BLaER1 treated with 17β-estradiol and CSF1 and Interleukin-3, amounts not matched to agents 10 nM and 100 nM (cell line): Measurements from ENCODE around the gene MRPL48.
"Not testable (repeated sequence)": the region's sequence is repeated elsewhere in the genome, so short reads cannot be mapped to it uniquely, and the experiment has no call there.

Experiments used
- H3K27ac ChIP-seq, 11 experiments: shearing (Covaris generic); formaldehyde crosslinking; 2 replicates each; pipeline ENCODE4 v1.8.1; 2022
- H3K27me3 ChIP-seq, 11 experiments: shearing (Covaris generic); formaldehyde crosslinking; 2 replicates each; pipeline ENCODE4 v1.8.1; 2022
- H3K36me3 ChIP-seq, 11 experiments: shearing (Covaris generic); formaldehyde crosslinking; 2 replicates each; pipeline ENCODE4 v1.8.1; 2022
- H3K4me1 ChIP-seq, 10 experiments: shearing (Covaris generic); formaldehyde crosslinking; 2 replicates each; pipeline ENCODE4 v1.8.1; 2022
- H3K4me2 ChIP-seq, 11 experiments: shearing (Covaris generic); formaldehyde crosslinking; 2 replicates each; pipeline ENCODE4 v1.8.1; 2022
- H3K4me3 ChIP-seq, 10 experiments: shearing (Covaris generic); formaldehyde crosslinking; 2 replicates each; pipeline ENCODE4 v1.8.1; 2022
- H3K9ac ChIP-seq, 11 experiments: shearing (Covaris generic); formaldehyde crosslinking; 2 replicates each; pipeline ENCODE4 v1.8.1; 2022
- H3K9me3 ChIP-seq, 11 experiments: shearing (Covaris generic); formaldehyde crosslinking; replicated peaks in 1 of 11; 2 replicates each; pipeline ENCODE4 v1.8.1; 2022
- H4K20me1 ChIP-seq, 11 experiments: shearing (Covaris generic); formaldehyde crosslinking; 2 replicates each; pipeline ENCODE4 v1.8.1; 2022
- Cebpa-rat ChIP-seq, 11 experiments: shearing (Covaris generic); IDR thresholded peaks; 2 replicates each; pipeline ENCODE4 v1.8.1; 2022

The MRPL48 gene

GRCh38 chr11:73784080-73784634, 3.5 kb upstream of the MRPL48 start:
- H3K4me1 ChIP-seq: peaks cover 13 to 27% (median 21%) of the 10 kb centered on the region in 10 experiments
- no peaks in the 10 kb centered on the region for H3K27me3 ChIP-seq
- H3K9ac ChIP-seq: 0 out of 22 replicates have a peak overlapping the region, but pooled peaks of 1 of the 11 experiments have one; percentile 27
- 0 out of 22 replicates have a peak overlapping the region, but pooled peaks of 1 of the 11 experiments have one; percentile 8 for H3K4me2 ChIP-seq
- no peaks in the 10 kb centered on the region for H3K36me3 ChIP-seq
- no peak for TF ChIP-seq Cebpa-rat (IDR thresholded peaks at IDR 0.05)
- H3K4me3 ChIP-seq: no peak overlapping the region
- H3K9me3 ChIP-seq: no peaks in the 10 kb centered on the region
- H3K27ac ChIP-seq: no peak overlapping the region
- H4K20me1 ChIP-seq: no peaks in the 10 kb centered on the region

- TF ChIP-seq Cebpa-rat (IDR thresholded peaks at IDR 0.05): no peak
- H3K36me3 ChIP-seq: no peaks in the 10 kb centered on the region
- peaks cover 16 to 30% (median 24%) of the 10 kb centered on the region in 10 experiments for H3K4me1 ChIP-seq
- no peaks in the 10 kb centered on the region for H3K9me3 ChIP-seq
- no peaks in the 10 kb centered on the region for H4K20me1 ChIP-seq
- 0 out of 22 replicates have a peak overlapping the region, but pooled peaks of 1 of the 11 experiments have one; percentile 27 for H3K9ac ChIP-seq
- no peak overlapping the region for H3K4me3 ChIP-seq
- no peaks in the 10 kb centered on the region for H3K27me3 ChIP-seq
- H3K27ac ChIP-seq: no peak overlapping the region
- H3K4me2 ChIP-seq: no peak overlapping the region
Measured at GRCh38 chr11:73784734-73785133, 2.9 kb upstream of the MRPL48 start.

DNA sequence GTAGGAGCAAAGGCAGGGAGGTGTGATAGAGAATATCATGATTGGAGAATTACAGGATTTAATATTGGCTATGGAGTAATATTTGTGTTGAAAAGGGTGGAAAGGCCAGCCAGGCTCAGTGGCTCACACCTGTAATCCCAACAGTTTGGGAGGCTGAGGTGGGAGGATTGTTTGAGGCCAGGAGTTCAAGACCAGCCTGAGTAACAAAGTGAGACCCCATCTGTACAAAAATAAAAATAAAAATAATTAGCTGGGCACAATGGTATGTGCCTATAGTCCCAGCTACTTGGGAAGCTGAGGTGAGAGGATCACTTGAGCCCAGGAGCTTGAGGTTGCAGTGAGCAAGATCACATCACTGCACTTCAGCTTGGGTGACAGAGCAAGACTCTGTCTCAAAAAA, 2.2 kb upstream of the MRPL48 start:
- not testable (repeated sequence) for H4K20me1 ChIP-seq, H3K4me2 ChIP-seq, H3K27me3 ChIP-seq, H3K9ac ChIP-seq, H3K27ac ChIP-seq, H3K36me3 ChIP-seq, H3K9me3 ChIP-seq, H3K4me3 ChIP-seq
- peaks cover 16 to 23% (median 18%) of the 10 kb centered on the region in 10 experiments for H3K4me1 ChIP-seq

DNA sequence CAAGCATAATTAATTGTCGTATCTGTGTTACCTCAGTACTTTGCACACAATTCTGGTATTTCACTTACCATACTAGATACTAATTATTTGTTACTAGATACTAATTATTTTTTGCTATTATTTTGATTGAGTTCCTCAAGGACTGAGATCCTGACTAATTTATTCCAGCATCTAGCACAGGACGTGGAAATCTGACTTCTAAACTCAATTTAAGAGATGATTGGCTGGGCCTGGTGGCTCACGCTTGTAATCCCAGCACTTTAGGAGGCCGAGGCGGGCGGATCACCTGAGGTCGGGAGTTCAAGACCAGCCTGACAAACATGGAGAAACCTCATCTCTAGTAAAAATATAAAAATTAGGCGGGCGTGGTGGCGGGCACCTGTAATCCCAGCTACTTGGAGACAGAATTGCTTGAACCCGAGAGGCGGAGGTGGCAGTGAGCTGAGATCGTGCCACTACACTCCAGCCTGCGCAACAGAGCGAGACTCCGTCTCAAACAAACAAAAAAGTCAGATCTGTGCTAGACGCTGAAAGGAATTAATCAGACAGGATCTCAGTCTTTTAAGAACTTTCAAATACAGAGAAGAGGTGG, 527 bp upstream of the MRPL48 start:
- peaks cover 0 to 12% (median 9%) of the 10 kb centered on the region in 11 experiments; a peak in 11 of 22 replicates for H3K36me3 ChIP-seq
- H3K9me3 ChIP-seq: no peaks in the 10 kb centered on the region
- H3K9ac ChIP-seq: peak overlapping the region; percentile 80 to 97 (median 91)
- no peak for TF ChIP-seq Cebpa-rat (IDR thresholded peaks at IDR 0.05)
- peak overlapping the region; percentile 74 to 87 (median 82) for H3K4me2 ChIP-seq
- no peaks in the 10 kb centered on the region for H3K27me3 ChIP-seq
- H3K27ac ChIP-seq: peak overlapping the region; percentile 80 to 99 (median 95)
- no peaks in the 10 kb centered on the region for H4K20me1 ChIP-seq
- peak overlapping the region; percentile 63 to 78 (median 69) for H3K4me3 ChIP-seq
- H3K4me1 ChIP-seq: peaks cover 16 to 25% (median 18%) of the 10 kb centered on the region in 10 experiments

- Histone ChIP-seq H3K4me2 (peak overlapping the region; percentile 74 to 87 (median 83); a peak in 21 of 22 replicates), H3K4me1 (peaks cover 16 to 30% (median 18%) of the 10 kb centered on the region in 10 experiments), H3K9me3 (no peaks in the 10 kb centered on the region), H3K4me3 (peak overlapping the region in 4 of 10 experiments; percentile 66 to 73 (median 70); a peak in 7 of 20 replicates), H4K20me1 (no peaks in the 10 kb centered on the region), H3K27ac (peak overlapping the region in 1 of 11 experiments; percentile 99; a peak in 2 of 22 replicates), H3K27me3 (no peaks in the 10 kb centered on the region), H3K9ac (peak overlapping the region in 7 of 11 experiments; percentile 87 to 97 (median 93); a peak in 10 of 22 replicates), H3K36me3 (peaks cover 0 to 18% (median 11%) of the 10 kb centered on the region in 11 experiments; a peak in 12 of 22 replicates)
- no peak for TF ChIP-seq Cebpa-rat (IDR thresholded peaks at IDR 0.05)
Measured at GRCh38 chr11:73789279-73789670, 1.6 kb downstream of the MRPL48 start.

GRCh38 chr11:73792584-73792983, 4.9 kb downstream of the MRPL48 start:
- H3K9me3 ChIP-seq: no peaks in the 10 kb centered on the region
- peaks cover 7 to 44% (median 29%) of the 10 kb centered on the region in 11 experiments for H3K36me3 ChIP-seq
- H3K4me2 ChIP-seq: no peak overlapping the region
- no peak overlapping the region for H3K9ac ChIP-seq
- H4K20me1 ChIP-seq: peaks cover 0 to 19% (median 6%) of the 10 kb centered on the region in 11 experiments; a peak in 7 of 22 replicates
- no peak for TF ChIP-seq Cebpa-rat (IDR thresholded peaks at IDR 0.05)
- no peaks in the 10 kb centered on the region for H3K27me3 ChIP-seq
- peaks cover 10 to 24% (median 12%) of the 10 kb centered on the region in 10 experiments for H3K4me1 ChIP-seq
- no peak overlapping the region for H3K4me3 ChIP-seq
- no peak overlapping the region for H3K27ac ChIP-seq

DNA sequence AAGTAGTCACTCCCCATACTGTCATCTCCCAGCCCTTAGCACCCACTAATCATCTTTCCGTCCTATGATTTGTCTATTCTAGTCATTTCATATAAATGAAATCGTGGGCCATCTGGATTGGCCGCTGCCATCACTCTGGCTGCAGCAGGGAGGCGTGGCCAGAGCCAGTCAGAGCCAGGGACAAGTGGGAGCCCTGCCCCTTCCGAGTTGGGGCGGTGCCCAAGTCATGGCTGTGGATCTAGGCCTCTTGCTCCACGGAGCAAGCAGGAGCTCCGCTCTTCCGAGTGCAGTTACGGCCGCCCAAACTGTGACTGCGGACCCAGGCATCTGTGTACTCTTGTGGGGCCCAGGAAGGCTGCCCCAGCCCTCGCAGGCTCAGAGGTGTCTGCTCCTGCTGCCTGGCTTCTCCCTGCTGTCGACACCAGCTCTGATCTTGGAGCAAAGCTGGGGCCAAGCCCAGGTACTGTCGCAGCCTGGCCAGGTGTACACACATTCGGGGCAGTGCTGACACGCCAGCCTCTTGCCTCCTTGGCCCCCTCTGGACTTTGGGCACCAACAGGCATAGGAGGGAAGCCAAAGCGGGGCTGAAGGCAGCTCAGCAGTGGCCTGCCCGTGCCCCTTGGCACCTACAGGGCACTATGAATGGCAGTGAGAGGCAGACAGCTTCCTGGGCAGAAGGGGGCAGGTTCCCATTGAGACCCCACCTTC, 8.4 kb downstream of the MRPL48 start:
- peaks cover 0 to 48% (median 6%) of the 10 kb centered on the region in 11 experiments; a peak in 8 of 22 replicates for H4K20me1 ChIP-seq
- peaks cover 12 to 47% (median 32%) of the 10 kb centered on the region in 11 experiments for H3K36me3 ChIP-seq
- peaks cover 0 to 9% (median 0%) of the 10 kb centered on the region in 10 experiments; a peak in 2 of 20 replicates for H3K4me1 ChIP-seq
- no peak overlapping the region for H3K4me2 ChIP-seq
- H3K27me3 ChIP-seq: no peaks in the 10 kb centered on the region
- no peaks in the 10 kb centered on the region for H3K9me3 ChIP-seq
- TF ChIP-seq Cebpa-rat (IDR thresholded peaks at IDR 0.05): no peak
- H3K4me3 ChIP-seq: no peak overlapping the region
- no peak overlapping the region for H3K27ac ChIP-seq
- H3K9ac ChIP-seq: 0 out of 22 replicates have a peak overlapping the region, but pooled peaks of 1 of the 11 experiments have one; percentile 1

- Histone ChIP-seq H4K20me1 (peaks cover 0 to 48% (median 6%) of the 10 kb centered on the region in 11 experiments; a peak in 8 of 22 replicates), H3K36me3 (peaks cover 11 to 36% (median 22%) of the 10 kb centered on the region in 11 experiments; a peak in 21 of 22 replicates), H3K9me3 (no peaks in the 10 kb centered on the region), H3K4me2 (no peak overlapping the region), H3K27me3 (no peaks in the 10 kb centered on the region), H3K4me1 (peaks cover 0 to 3% (median 0%) of the 10 kb centered on the region in 10 experiments; a peak in 2 of 20 replicates), H3K9ac (no peak overlapping the region), H3K27ac (no peak overlapping the region), H3K4me3 (no peak overlapping the region)
- no peak for TF ChIP-seq Cebpa-rat (IDR thresholded peaks at IDR 0.05)
Measured at GRCh38 chr11:73797457-73797856, 9.8 kb downstream of the MRPL48 start.
